NCI-H748 (cell line): ENCODE data around the gene EVC2.

Experiments used
- DNase-seq: peaks from one replicate; lab custom pipeline; 2025; ENCODE audit not compliant: unreplicated experiment; lab: John Stamatoyannopoulos, UW

The EVC2 gene

GRCh38 chr4:5524446-5525299, 183.7 kb downstream of the EVC2 start:
- DNase-seq: peak; percentile 1

- DNase-seq: no peak
Measured at GRCh38 chr4:5517372-5517771, 191.0 kb downstream of the EVC2 start.

DNA sequence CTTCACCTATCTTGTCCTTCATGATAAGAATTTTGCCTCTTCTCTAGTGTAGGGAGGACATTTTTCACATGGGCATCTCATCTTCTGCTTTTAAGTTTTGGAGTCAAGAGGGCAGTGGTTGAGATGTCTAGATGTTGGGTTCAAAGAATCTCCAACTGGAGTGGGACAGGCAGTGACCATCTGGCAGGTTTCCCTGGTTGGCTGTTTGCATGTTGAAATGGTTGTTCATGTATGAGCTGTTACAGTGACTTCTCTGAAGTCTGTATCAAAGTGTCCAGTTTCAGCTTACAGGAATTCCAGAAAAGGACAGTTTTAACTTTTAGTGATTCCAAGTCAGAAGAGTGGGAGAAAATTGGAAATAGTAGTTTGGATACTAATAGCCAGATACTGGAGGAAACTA, 192.7 kb downstream of the EVC2 start:
- DNase-seq: no peak
